H9 (cell line): ENCODE results near the gene SIGLEC11. TPM values are rescaled to one million over a fixed set of nuclear protein-coding genes. Genes with fewer than 3 reads are reported as not detected.

Experiments used
- DNase-seq: peaks from one replicate; pipeline ENCODE4 v3.0.0-alpha.2; 2017
- H2AFZ ChIP-seq: one replicate; pipeline ENCODE4 v1.6.1; 2013; ENCODE audit warnings: mild to moderate bottlenecking, low read length, control low read depth, moderate library complexity
- H2AK5ac ChIP-seq: 2 replicates; pipeline ENCODE4 v1.6.1; 2013; ENCODE audit warnings: low read length, control low read depth, mixed read lengths; ENCODE audit not compliant: insufficient read length
- H2BK120ac ChIP-seq: one replicate; pipeline ENCODE4 v1.6.1; 2013; ENCODE audit warnings: low read depth, mild to moderate bottlenecking, low read length, control low read depth, inconsistent platforms; ENCODE audit not compliant: poor library complexity, severe bottlenecking
- H2BK12ac ChIP-seq: 2 replicates; pipeline ENCODE4 v1.6.1; 2013; ENCODE audit warnings: low read length, control low read depth, mixed read lengths, low read depth; ENCODE audit not compliant: insufficient read length
- H2BK15ac ChIP-seq: 2 replicates; pipeline ENCODE4 v1.6.1; 2013; ENCODE audit warnings: low read depth, low read length, control low read depth
- H2BK20ac ChIP-seq: one replicate; pipeline ENCODE4 v1.6.1; 2013; ENCODE audit warnings: low read depth, mild to moderate bottlenecking, low read length, control low read depth, inconsistent platforms; ENCODE audit not compliant: poor library complexity, severe bottlenecking
- H2BK5ac ChIP-seq: 2 replicates; pipeline ENCODE4 v1.6.1; 2013; ENCODE audit warnings: low read length, control low read depth, mixed read lengths; ENCODE audit not compliant: insufficient read length
- H3K14ac ChIP-seq: 2 replicates; pipeline ENCODE4 v1.6.1; 2013; ENCODE audit warnings: low read length, control low read depth; ENCODE audit not compliant: insufficient read depth
- H3K18ac ChIP-seq: 2 replicates; pipeline ENCODE4 v1.6.1; 2013; ENCODE audit warnings: low read depth, mild to moderate bottlenecking, mixed read lengths, low read length, control low read depth; ENCODE audit not compliant: insufficient read length
- H3K23ac ChIP-seq: 2 replicates; pipeline ENCODE4 v1.6.1; 2013; ENCODE audit warnings: low read length, control low read depth, mixed read lengths, low read depth; ENCODE audit not compliant: insufficient read length
- H3K23me2 ChIP-seq: 2 replicates; pipeline ENCODE4 v1.6.1; 2013; ENCODE audit warnings: low read depth, mild to moderate bottlenecking, mixed read lengths, low read length, control low read depth; ENCODE audit not compliant: insufficient read length, poor library complexity, severe bottlenecking
- H3K27ac ChIP-seq: 2 replicates; pipeline ENCODE4 v1.5.1; 2013; ENCODE audit warnings: low read length, control low read depth, mixed read lengths, low read depth; ENCODE audit not compliant: insufficient read length
- H3K27me3 ChIP-seq: 2 replicates; pipeline ENCODE4 v1.6.1; 2013; ENCODE audit warnings: low read length, control low read depth, inconsistent platforms; ENCODE audit not compliant: insufficient read depth
- H3K4ac ChIP-seq: 2 replicates; pipeline ENCODE4 v1.6.1; 2013; ENCODE audit warnings: low read depth, mild to moderate bottlenecking, control low read depth, inconsistent platforms, low read length, moderate library complexity
- H3K4me1 ChIP-seq: 2 replicates; pipeline ENCODE4 v1.6.1; 2013; ENCODE audit warnings: low read length, control low read depth, inconsistent platforms; ENCODE audit not compliant: insufficient read depth
- H3K4me2 ChIP-seq: 2 replicates; pipeline ENCODE4 v1.6.1; 2013; ENCODE audit warnings: low read length, control low read depth, mixed read lengths; ENCODE audit not compliant: insufficient read length, insufficient read depth
- H3K56ac ChIP-seq: 2 replicates; pipeline ENCODE4 v1.6.1; 2013; ENCODE audit warnings: low read depth, mild to moderate bottlenecking, mixed read lengths, low read length, control low read depth; ENCODE audit not compliant: insufficient read length
- H3K79me1 ChIP-seq: 2 replicates; pipeline ENCODE4 v1.6.1; 2013; ENCODE audit warnings: low read depth, mild to moderate bottlenecking, moderate library complexity, low read length, control low read depth, inconsistent platforms; ENCODE audit not compliant: insufficient read depth, poor library complexity, severe bottlenecking
- H3K79me2 ChIP-seq: 2 replicates; pipeline ENCODE4 v1.6.1; 2013; ENCODE audit warnings: low read length, control low read depth, inconsistent platforms; ENCODE audit not compliant: insufficient read depth
- H3K9ac ChIP-seq: 2 replicates; pipeline ENCODE4 v1.6.1; 2013; ENCODE audit warnings: low read length, control low read depth, mixed read lengths; ENCODE audit not compliant: insufficient read length; ENCODE audit errors: extremely low read depth
- H3K9me3 ChIP-seq: one replicate; pipeline ENCODE4 v1.6.1; 2013; ENCODE audit warnings: low read depth, low read length, inconsistent platforms; ENCODE audit not compliant: control insufficient read depth
- H3T11ph ChIP-seq: one replicate; pipeline ENCODE4 v1.6.1; 2013; ENCODE audit warnings: mild to moderate bottlenecking, low read length, control low read depth, inconsistent platforms
- H4K20me1 ChIP-seq: one replicate; pipeline ENCODE4 v1.6.1; 2013; ENCODE audit not compliant: control insufficient read depth, insufficient read length, insufficient read depth
- H4K5ac ChIP-seq: 2 replicates; pipeline ENCODE4 v1.6.1; 2013; ENCODE audit warnings: low read depth, mild to moderate bottlenecking, mixed read lengths, low read length, control low read depth; ENCODE audit not compliant: insufficient read length
- H4K8ac ChIP-seq: replicated peaks from 2 replicates; pipeline ENCODE4 v1.6.1; 2013; ENCODE audit warnings: low read length, control low read depth, mixed read lengths, low read depth; ENCODE audit not compliant: insufficient read length
- H4K91ac ChIP-seq: 2 replicates; pipeline ENCODE4 v1.6.1; 2013; ENCODE audit warnings: low read depth, mild to moderate bottlenecking, moderate library complexity, mixed read lengths, low read length, control low read depth; ENCODE audit not compliant: insufficient read length
- H3K27ac Mint-ChIP-seq, 3 experiments: 2 replicates in 2 of 3; 3 replicates in 1 of 3; pipeline ENCODE4 v1.8.0; 2020 to 2021; ENCODE audit warnings: mixed read lengths in 3 of 3, mild to moderate bottlenecking in 1 of 3, moderate library complexity in 1 of 3
- H3K27me3 Mint-ChIP-seq: 2 replicates; pipeline ENCODE4 v1.8.0; 2021; ENCODE audit warnings: low read depth, mild to moderate bottlenecking, moderate library complexity, mixed read lengths
- H3K36me3 Mint-ChIP-seq, 3 experiments: 2 replicates in 2 of 3; 3 replicates in 1 of 3; pipeline ENCODE4 v1.8.0; 2020 to 2021; ENCODE audit warnings: low read depth in 3 of 3, mixed read lengths in 3 of 3; ENCODE audit not compliant: insufficient read depth in 1 of 3
- H3K4me1 Mint-ChIP-seq, 2 experiments: 2 replicates each; pipeline ENCODE4 v1.8.0; 2020; ENCODE audit warnings: mixed read lengths in 2 of 2
- H3K4me3 Mint-ChIP-seq, 2 experiments: 2 replicates in 1 of 2; 3 replicates in 1 of 2; pipeline ENCODE4 v1.8.0; 2020 to 2021; ENCODE audit warnings: mild to moderate bottlenecking in 2 of 2, mixed read lengths in 2 of 2, moderate library complexity in 1 of 2
- H3K9me3 Mint-ChIP-seq, 2 experiments: 2 replicates in 1 of 2; 3 replicates in 1 of 2; pipeline ENCODE4 v1.8.0; 2020; ENCODE audit warnings: mild to moderate bottlenecking in 2 of 2, mixed read lengths in 2 of 2, moderate library complexity in 1 of 2
- CTCF ChIP-seq: fragments of 200-600 bp; sonication (generic); conservative IDR thresholded peaks from 3 replicates; pipeline ENCODE4 v1.8.0; 2021; ENCODE audit warnings: antibody characterized with exemption, mild to moderate bottlenecking
- WGBS: extraction: QIAGEN DNeasy Blood & Tissue Kit; methylation state at CpG from one replicate; pipeline ENCODE4 v1.1.7; 2013; ENCODE audit warnings: missing lambda C conversion rate, low lambda C conversion rate, mixed read lengths; ENCODE audit not compliant: insufficient read length; ENCODE audit errors: extremely low coverage; 5-methylcytosine and 5-hydroxymethylcytosine counted together
- total RNA-seq: library from RNA; stranded (reverse); gene quantifications from 2 replicates; pipeline ENCODE4 v1.2.1, GENCODE V29; 2021

Gene SIGLEC11
- total RNA-seq, 1 experiment from 2014 or later: not detected

- Histone ChIP-seq H2BK20ac (no peak overlapping the region), H2BK15ac (no peak overlapping the region), H3K9ac (no peak overlapping the region), H4K5ac (no peak overlapping the region), H2BK12ac (no peak overlapping the region), H3K79me1 (no peaks in the 10 kb centered on the region), H4K20me1 (no peaks in the 10 kb centered on the region), H3K79me2 (no peaks in the 10 kb centered on the region), H3K4ac (no peak overlapping the region), H3K23me2 (no peaks in the 10 kb centered on the region), H3K14ac (no peak overlapping the region), H3K56ac (no peak overlapping the region), H3K27me3 (no peaks in the 10 kb centered on the region), H4K8ac (no peak overlapping the region), H3K4me1 (no peaks in the 10 kb centered on the region), H3K4me2 (no peak overlapping the region), H2AK5ac (no peak overlapping the region), H2AFZ (no peak overlapping the region), H2BK5ac (no peak overlapping the region), H3K9me3 (no peaks in the 10 kb centered on the region), H2BK120ac (no peak overlapping the region), H4K91ac (no peak overlapping the region), H3T11ph (no peak overlapping the region), H3K27ac (no peak overlapping the region), H3K18ac (no peak overlapping the region), H3K23ac (no peak overlapping the region)
- H3K9me3 Mint-ChIP-seq: no peaks in the 10 kb centered on the region
- TF ChIP-seq CTCF: no peak
- DNase-seq: no peak
- no peaks in the 10 kb centered on the region for H3K4me1 Mint-ChIP-seq
- peaks cover 7% of the 10 kb centered on the region for H3K27me3 Mint-ChIP-seq
- no CpG with 5 or more reads among the region's 7 CpGs for WGBS
- no peak overlapping the region for H3K27ac Mint-ChIP-seq
- 0 out of 7 replicates have a peak, but pooled peaks cover 0 to 3% (median 0%) of the 10 kb centered on the region in 3 experiments for H3K36me3 Mint-ChIP-seq
- no peak overlapping the region for H3K4me3 Mint-ChIP-seq
These were observed 14.1 kb upstream of the SIGLEC11 start for GRCh38 chr19:49975051-49975450.
